ENCODE results near the gene AFG3L2. TPM values are rescaled to one million over a fixed set of nuclear protein-coding genes. Genes with fewer than 3 reads are reported as not detected.
A peak's percentile ranks its signal among the peaks of the same experiment; 100 is the strongest.

The AFG3L2 gene
- total RNA-seq, 1 experiment from 2014 or later, result 66.7 TPM

DNA sequence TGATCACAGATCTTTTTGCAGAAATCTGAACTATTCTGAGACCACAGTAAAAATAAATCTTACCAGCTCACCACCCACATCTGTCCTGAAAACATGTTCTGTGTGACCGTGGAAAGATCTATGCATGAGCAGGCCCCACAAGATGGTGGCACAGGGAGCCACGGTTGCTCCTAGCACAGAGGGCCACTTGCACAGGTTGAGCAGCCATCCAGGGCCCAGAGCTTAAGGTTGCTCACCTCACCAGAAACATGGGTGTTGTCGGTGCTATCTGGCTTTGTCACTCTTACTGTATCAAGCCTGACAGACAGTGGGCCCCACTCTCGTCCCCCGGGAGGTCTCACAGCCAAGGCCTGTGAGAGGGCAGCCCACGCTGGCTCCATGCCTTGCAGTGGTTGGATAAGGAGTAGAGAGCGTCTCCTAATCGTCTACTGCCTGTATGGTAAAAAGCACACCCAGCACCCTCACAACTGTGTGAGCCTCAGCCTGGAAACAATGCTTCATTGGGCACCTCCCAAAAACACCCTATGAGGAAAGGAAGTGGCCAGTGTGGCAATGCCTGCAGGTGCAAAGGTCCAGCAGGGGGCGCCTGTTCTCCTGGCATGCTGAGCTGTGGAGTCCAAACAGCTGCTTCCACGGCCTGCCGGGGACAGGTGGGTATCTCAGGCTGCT is 49.4 kb downstream of the AFG3L2 start:
- TF ChIP-seq RAD21 (IDR thresholded peaks at IDR 0.05; ENCODE audit: low read depth) (peak; percentile 47; the same call in 1 of the 2 replicates), CTCF (IDR thresholded peaks at IDR 0.05 in 2 of 3, conservative IDR thresholded peaks at IDR 0.05 in 1 of 3; ENCODE audit: borderline replicate concordance in 1 of 3, insufficient read depth in 1 of 3, low read depth in 2 of 3, low read length in 2 of 3) (peak; percentile 62 to 98 (median 97); a peak in 5 of 6 replicates), POLR2AphosphoS5 (IDR thresholded peaks at IDR 0.05; ENCODE audit: low read depth, low read length) (no peak; the same call in 1 of the 2 replicates)
- ATAC-seq (peak; percentile 97), DNase-seq (ENCODE audit: low read depth, low spot score) (peak; percentile 52)
- no TSS peak for BruUV-seq (replicated peaks)
- Histone ChIP-seq H3K4me1 (ENCODE audit: control insufficient read depth in 1 of 2, insufficient read depth in 2 of 2, low read length in 2 of 2) (peaks cover 0 to 7% of the 10 kb centered on the region in 2 experiments; a peak in 1 of 4 replicates), H3K4me2 (ENCODE audit: low read length) (no peak overlapping the region), H3K9me2 (ENCODE audit: insufficient read depth) (no peaks in the 10 kb centered on the region), H3K27me3 (ENCODE audit: insufficient read depth, low read length) (no peaks in the 10 kb centered on the region), H3K36me3 (ENCODE audit: control insufficient read depth in 1 of 2, insufficient read depth in 2 of 2, low read length in 2 of 2) (peaks cover 13 to 34% of the 10 kb centered on the region in 2 experiments; a peak in 2 of 4 replicates), H2AFZ (ENCODE audit: low read depth, low read length, poor library complexity, severe bottlenecking) (no peak overlapping the region), H3K9me3 (ENCODE audit: control insufficient read depth in 1 of 2, insufficient read depth in 1 of 2, low read depth in 1 of 2, low read length in 2 of 2) (no peaks in the 10 kb centered on the region), H3K79me2 (ENCODE audit: insufficient read depth, low read length) (peaks cover 35% of the 10 kb centered on the region), H3K4me3 (replicated peaks in 1 of 2; ENCODE audit: low read depth in 1 of 2, low read length in 2 of 2) (no peak overlapping the region), H3K27ac (ENCODE audit: low read depth, low read length) (no peak overlapping the region), H3K9ac (ENCODE audit: low read length) (no peak overlapping the region), H4K20me1 (ENCODE audit: insufficient read depth) (no peaks in the 10 kb centered on the region)
- RAD21 ChIA-PET (ENCODE audit: low non-redundant PET in 1 of 2, low total read pairs in 2 of 2, uncharacterized antibody in 2 of 2, unreplicated experiment in 2 of 2), result interaction anchor here in 1 of 2 experiments (1.1 kb wide), 1 partner anchor 42 kb away, joined by 4 read pairs; no protein-coding TSS in a partner anchor
- intact Hi-C loops (cut with micrococcal nuclease), result loop anchor here (5.0 kb wide), 1 partner anchor 335 kb away; no protein-coding TSS in a partner anchor
- CTCF ChIA-PET, result interaction anchor here (0.6 to 2.5 kb wide), 23 partner anchors 8 to 832 kb away, joined by 3 to 29 read pairs (median 3); partner anchors contain the start of gene AFG3L2
- POLR2A ChIA-PET, result interaction anchor here (0.8 kb wide), 1 partner anchor 47 kb away, joined by 3 read pairs; no protein-coding TSS in a partner anchor

All from HCT116 (cell line).